ENCODE results near the gene PIGH.
"Not testable (repeated sequence)": the region's sequence is repeated elsewhere in the genome, so short reads cannot be mapped to it uniquely, and the experiment has no call there.

PIGH gene

DNA sequence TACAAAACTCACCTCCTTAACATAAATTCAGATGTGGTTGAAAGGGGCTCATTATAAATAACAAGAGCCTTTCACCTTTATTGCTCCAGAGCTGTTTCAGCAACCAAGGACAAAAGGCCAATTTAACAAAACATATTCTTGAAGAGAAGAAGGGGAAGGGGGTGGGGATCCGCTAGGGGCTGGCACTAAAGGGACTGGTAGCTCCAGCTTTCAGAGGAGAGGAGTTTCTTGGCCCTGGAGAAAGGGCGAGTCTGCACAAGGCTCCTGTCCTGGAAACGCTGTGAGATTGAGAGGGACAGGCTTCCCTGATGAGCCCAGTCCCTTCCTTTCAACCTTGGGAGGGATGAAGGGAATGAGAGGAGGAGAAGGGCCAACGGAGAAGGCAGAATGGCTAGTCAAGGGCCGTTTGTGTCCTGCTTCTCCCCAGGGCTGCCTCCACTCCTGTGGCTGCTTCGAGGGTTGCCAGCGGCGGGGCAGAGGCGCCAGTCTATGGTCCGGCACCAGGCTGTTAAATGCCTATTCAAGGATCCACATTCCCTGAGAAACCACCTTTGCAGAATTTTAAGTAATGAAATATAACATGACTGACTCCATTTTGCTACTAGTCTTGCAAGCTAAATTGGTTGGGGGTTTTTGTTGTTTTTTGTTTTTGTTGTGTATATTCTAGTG lies 9.7 kb upstream of the PIGH start:
- DNase-seq = no peak

DNA sequence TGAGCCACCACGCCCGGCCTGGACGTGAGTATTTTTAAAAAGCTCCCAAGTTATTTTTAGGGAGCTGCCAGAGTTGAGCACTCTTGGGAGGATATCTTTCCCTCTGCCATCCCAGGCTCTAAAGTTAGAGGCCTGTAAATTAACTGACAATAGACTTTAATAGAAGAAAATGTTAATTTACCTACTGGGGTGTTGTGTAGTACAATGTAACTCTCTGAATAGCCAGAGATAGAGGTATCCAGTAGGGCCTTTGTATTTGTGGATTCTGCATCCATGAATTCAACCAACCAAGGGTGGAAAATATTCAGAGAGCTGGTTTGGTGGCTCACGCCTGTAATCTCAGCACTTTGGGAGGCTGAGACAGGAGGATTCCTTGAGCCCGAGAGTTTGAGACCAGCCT lies 7.6 kb upstream of the PIGH start:
- no peak for DNase-seq

DNA sequence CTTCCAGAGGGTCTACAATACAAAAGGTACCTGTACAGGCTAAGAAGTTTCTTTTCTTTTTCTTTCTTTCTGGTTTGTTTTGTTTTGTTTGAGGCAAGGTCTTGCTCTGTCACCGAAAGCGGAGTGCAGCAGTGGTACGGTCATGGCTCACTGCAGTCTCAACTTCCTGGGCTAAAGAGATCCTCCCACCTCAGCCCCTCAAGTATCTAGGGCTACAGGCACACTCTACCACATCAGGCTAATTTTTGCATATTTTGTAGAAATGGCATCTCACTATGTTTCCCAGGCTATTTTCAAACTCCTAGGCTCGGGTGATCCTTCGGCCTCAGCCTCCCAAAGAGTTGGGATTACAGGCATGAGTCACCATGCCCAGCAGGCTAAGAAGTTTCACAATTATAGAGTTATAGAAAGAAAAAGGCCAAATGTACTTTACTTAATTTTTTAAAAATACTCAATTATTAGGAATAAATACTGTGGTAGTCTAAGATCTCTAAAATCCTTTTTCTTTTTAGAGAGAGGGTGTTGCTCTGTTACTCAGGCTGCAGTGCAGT lies 3.0 kb upstream of the PIGH start:
- no peak for DNase-seq

DNA sequence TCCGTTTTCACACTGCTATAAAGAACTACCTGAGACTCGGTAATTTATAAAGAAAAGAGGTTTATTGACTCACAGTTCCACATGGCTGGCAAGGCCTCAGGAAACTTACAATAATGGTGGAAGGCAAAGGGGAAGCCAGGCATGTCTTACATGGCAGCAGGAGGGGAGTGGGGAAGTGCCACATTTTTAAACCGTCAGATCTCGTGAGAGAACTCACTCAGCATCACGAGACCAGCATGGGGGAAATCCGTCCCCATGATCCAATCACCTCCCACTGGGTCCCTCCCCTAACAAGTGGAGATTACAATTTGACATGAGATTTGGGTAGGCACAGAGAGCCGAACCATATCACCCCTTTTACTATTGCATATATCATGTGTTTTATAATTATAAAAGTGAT lies 2.0 kb upstream of the PIGH start:
- no peak for DNase-seq

DNA sequence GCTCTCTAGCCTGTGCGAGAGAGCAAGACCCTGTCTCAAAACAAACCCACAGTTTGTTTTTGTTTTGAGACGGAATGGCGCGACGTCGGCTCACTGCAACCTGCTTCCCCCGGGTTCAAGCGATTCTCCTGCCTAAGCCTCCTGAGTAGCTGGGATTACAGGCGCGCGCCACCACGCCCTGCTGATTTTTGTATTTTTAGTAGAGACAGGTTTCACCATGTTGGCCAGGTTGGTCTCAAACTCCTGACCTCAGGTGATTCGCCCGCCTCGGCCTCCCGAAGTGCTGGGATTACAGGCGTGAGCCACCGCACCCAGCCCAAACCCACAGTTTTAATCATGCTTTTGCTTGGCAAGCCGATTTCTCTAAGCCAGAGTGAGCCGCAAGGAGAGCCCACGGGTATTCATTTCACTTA lies 500 bp upstream of the PIGH start:
- DNase-seq = not testable (repeated sequence)

- DNase-seq = no peak
Observed at GRCh38 chr14:67595392-67595791, 4.7 kb downstream of the PIGH start.

GRCh38 chr14:67593650-67594049 lies 6.4 kb downstream of the PIGH start:
- not testable (repeated sequence) for DNase-seq

DNA sequence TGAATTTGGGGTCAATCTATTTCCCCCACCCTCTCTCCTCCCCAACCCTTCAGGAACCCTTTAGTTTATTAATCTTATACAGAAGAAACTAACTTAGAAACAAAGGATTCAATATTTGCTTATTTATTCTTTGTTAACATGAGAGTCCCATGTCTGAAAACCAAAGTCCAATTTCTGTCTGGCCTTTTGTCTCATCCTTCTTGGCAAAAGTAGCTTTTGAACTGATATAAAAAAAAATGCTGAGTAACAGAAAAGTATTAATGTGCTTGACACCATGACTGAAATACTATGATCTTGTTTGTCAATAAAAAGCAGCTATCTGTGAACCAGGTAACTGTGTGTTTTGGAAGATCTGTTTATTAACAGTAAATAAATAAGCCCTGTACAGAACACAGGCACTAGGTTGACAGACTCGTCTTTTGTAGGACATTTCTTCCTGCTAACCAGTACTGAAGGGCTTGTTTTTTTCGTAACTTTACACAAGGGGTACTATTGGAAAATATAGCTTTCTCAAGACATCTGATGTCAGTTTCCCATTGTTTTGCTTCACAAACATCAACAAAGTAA lies 10.8 kb downstream of the PIGH start:
- DNase-seq = no peak

DNA sequence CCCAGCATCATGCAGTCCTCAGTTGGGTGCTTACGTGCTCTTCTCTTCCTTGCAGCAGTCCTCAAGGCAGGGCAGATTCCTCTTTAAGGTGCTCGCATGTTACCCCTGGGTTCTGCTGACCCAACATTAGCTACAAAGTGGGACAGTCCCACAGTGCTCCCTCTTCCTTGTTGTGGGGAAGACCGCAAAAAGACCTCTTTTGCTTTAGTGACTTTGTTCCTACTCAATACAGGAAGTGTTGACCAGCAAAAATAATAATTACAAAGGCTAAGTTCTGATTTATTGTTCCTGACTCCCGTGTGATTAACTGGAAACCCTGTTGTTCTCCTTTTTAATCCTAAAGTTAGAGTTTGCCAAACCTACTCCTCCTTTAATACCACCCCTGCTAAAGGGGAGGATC lies 13.7 kb downstream of the PIGH start:
- DNase-seq = no peak

- peak; percentile 3 for DNase-seq
Observed at GRCh38 chr14:67584978-67585377, 15.1 kb downstream of the PIGH start.

DNA sequence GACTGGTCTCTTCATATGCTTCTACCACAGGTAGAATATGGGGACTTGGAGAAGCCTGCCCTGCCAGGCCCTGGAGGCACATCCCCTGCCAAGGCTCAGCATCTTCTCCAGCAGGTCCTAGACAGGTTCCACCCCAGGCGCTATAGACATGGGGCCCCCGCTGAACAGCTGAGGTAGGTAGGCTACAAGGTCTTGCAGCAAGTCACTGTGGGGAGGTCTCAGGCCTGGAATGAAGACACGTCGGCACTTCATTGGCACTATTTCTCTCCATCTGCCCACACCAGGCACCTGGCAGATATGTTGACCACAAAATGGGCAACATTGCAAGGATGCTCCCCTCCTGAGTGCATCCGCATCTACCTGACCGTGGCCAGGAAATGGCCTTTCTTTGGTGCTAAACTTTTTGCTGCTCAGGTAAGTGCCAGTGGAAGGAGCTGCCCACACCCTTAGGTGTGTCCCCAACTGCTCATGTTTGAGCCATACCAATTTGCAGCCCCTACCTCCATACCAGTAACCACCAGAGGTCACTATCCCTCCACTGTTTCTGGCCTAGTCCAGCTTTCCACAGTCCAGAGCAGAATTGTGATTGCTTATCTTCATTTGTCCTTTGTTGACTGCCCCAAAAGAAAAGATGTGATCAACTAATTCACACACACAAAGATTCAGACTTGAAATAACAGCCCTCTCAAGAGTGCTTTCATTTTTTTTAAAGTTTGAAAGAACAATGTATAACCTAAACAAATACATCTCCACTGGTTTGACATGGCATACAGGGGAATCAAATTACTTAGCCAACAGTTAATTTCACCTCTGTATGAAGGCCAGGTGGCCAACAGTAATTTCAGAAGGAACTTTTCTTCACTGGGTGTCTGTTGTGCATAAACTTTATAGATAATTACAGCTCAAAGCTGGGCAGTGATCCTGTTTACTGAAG lies 16.1 kb downstream of the PIGH start:
- DNase-seq = peak; percentile 35

DNA sequence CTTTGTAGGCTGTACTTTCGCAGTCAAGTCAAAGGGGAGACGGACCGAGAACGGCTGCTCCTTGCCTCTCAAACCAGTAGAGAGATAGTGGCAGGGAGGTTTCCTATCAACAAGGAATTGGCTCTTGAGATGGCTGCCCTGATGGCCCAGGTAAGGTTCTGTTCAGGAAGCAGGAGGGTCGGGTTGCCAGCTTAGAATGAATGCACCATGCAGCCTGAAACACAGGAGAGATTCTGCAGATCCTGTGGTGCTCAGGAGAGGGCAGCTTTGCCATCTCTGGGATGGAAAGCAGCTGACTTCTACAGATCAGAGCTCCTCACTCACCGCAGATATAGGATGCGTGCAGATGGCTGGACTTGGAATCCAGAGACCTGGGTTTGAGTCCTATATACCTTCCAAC lies 18.0 kb downstream of the PIGH start:
- no peak for DNase-seq

GRCh38 chr14:67581643-67582042 lies 18.4 kb downstream of the PIGH start:
- no peak for DNase-seq

DNA sequence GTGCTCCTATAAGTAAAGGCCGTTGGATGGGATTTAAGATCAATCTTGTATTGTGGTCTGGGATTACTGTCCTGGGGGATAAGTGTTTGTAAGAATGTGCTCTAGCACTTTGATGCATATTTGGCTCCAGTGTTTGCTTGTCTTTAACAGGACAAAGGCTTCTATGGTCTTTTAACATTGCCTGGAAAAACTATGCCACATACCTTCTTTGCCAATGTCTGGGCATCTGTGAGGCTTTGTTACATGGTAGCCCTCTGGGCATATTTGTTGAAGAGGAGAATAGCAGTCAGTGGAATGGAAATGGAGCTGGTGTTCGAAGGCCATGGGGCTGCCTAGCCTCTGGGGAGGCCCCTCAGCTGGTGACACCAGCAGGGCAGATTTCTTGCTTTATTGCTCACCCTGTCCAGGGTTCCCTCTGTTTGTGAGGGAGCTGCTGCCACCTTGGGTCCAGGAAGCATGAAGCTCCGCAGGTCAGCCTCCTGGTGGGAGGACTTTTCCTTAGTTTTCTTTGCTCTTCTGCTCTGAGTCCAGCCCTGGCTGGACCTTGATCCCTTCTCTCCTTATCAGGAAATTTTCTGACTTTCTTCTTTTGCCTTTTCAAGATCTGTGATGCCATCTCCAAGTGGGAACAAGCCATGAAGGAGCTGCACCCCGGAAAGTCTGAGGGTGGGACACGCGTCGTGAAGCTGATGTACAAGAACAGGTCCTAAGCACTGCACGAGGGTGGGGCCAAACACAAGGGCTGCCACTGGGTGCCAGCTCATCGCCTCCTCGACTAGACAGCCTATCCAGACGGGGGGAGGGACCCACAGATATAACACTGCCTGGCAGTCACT lies 19.5 kb downstream of the PIGH start:
- no peak for DNase-seq

- no peak for DNase-seq
Observed at GRCh38 chr14:67579636-67580035, 20.4 kb downstream of the PIGH start.

GRCh38 chr14:67579040-67579439 lies 21.0 kb downstream of the PIGH start:
- no peak for DNase-seq

GRCh38 chr14:67577909-67578749 lies 21.9 kb downstream of the PIGH start:
- DNase-seq = no peak

DNA sequence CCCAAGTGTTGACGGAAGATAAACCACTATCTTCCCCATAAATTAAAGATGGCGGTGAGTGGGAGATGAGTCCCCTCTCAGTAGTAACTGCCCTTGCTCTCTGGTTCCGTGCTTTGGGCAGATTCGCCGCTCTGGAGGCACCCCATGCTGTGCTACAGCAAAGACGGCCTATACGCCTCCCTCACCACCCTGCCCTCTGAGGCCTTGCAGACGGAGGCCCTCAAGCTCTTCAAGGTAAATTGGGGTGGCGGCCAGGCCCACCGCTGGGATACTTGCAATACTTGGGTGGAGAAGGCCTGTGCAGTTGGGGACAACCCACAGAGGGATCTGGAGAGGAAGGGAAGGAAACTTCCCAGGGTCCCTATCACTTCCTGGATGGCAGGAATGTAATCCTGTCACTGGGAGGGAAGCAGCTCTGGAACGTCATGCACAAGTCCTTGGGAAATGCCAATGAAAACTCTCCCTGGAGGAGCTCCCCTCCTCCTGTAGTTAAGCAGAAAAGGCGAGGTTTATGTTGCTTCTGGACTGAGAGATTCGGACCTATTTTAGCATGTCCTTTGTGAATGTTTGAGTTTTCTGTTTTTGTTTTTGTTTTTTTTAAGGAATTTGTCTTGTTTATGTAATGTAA lies 22.8 kb downstream of the PIGH start:
- no peak for DNase-seq

- no peak for DNase-seq
Observed at GRCh38 chr14:67576216-67576955, 23.7 kb downstream of the PIGH start.

DNA sequence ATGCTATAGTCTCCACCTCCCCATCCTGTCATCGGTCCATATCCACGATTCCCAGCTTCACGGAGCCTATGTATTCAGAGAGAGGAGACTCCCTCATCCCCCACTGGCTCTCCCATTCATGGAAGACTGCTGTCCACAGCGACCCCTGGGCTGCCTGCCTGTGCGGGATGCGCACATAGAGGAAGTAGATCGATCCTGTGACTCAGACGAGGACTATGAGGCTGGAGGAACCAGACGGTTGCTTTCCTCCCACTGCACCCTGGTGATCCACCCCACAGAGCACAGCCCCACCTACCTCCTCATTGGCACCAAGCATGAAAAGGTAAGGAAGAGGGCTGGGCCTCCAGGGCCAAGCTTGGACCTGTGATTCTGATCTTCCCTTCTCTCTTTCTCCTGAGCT lies 24.4 kb downstream of the PIGH start:
- peak; percentile 3 for DNase-seq

All from fibroblast of skin of back (primary cell).